DMS153 treated with DMSO at 0.1 percent for 48 hours (cell line): Measurements from ENCODE around the gene ESYT3.
"Not testable (repeated sequence)": the region's sequence is repeated elsewhere in the genome, so short reads cannot be mapped to it uniquely, and the experiment has no call there.

Experiments used
- DNase-seq: peaks from one replicate; lab custom pipeline; 2025; ENCODE audit not compliant: unreplicated experiment; lab: John Stamatoyannopoulos, UW

The ESYT3 gene

GRCh38 chr3:138408751-138409570 is 25.5 kb upstream of the ESYT3 start:
- DNase-seq = no peak

GRCh38 chr3:138412821-138413551 is 21.4 kb upstream of the ESYT3 start:
- no peak for DNase-seq

- not testable (repeated sequence) for DNase-seq
Measured at GRCh38 chr3:138416236-138416635, 18.2 kb upstream of the ESYT3 start.

- peak; percentile 60 for DNase-seq
Measured at GRCh38 chr3:138417559-138417982, 16.8 kb upstream of the ESYT3 start.

- DNase-seq = no peak
Measured at GRCh38 chr3:138418601-138419206, 15.7 kb upstream of the ESYT3 start.

- DNase-seq = no peak
Measured at GRCh38 chr3:138423316-138423715, 11.1 kb upstream of the ESYT3 start.

- no peak for DNase-seq
Measured at GRCh38 chr3:138424323-138424722, 10.1 kb upstream of the ESYT3 start.

GRCh38 chr3:138426211-138426610 is 8.2 kb upstream of the ESYT3 start:
- DNase-seq = no peak

GRCh38 chr3:138426754-138427153 is 7.7 kb upstream of the ESYT3 start:
- DNase-seq = not testable (repeated sequence)

GRCh38 chr3:138429665-138430064 is 4.8 kb upstream of the ESYT3 start:
- DNase-seq = no peak

- DNase-seq = no peak
Measured at GRCh38 chr3:138432576-138433240, 1.7 kb upstream of the ESYT3 start.

- DNase-seq = no peak
Measured at GRCh38 chr3:138433892-138434275, 532 bp upstream of the ESYT3 start.

- peak; percentile 8 for DNase-seq
Measured at GRCh38 chr3:138434875-138435772, 708 bp downstream of the ESYT3 start.

GRCh38 chr3:138435840-138436239 is 1.4 kb downstream of the ESYT3 start:
- DNase-seq = no peak

- DNase-seq = no peak
Measured at GRCh38 chr3:138437281-138437680, 2.9 kb downstream of the ESYT3 start.

- no peak for DNase-seq
Measured at GRCh38 chr3:138438896-138439295, 4.5 kb downstream of the ESYT3 start.

- no peak for DNase-seq
Measured at GRCh38 chr3:138439646-138440045, 5.2 kb downstream of the ESYT3 start.

GRCh38 chr3:138440121-138440521 is 5.7 kb downstream of the ESYT3 start:
- DNase-seq = peak; percentile 5

- no peak for DNase-seq
Measured at GRCh38 chr3:138440596-138440995, 6.2 kb downstream of the ESYT3 start.

GRCh38 chr3:138441256-138441655 is 6.8 kb downstream of the ESYT3 start:
- DNase-seq = no peak
